Measurements from ENCODE around the gene FKBP8.

DNA sequence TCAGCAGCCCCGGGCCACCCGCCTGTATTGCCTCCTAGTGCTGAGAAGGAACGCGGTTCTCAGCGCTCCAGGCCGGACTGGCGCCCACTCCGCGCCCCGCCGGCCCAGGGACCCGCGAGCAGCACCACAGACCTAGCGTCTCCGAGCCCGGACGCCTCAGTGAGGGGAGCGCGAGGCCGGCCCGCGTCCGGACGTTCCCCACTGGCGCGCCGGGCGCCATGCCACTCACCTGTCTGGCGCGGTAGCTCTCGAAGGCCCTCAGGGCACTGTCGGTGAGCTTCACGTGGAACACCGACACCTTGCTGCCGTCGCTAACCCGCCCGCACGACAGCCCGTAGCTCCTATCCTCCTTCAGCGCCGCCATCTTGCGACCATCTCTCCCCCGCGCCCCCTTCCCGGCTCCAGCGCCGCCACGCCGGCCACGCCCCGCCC lies 21.7 kb downstream of the FKBP8 start, which contains the start of gene ELL:
- TF ChIP-seq, protein P1, sequence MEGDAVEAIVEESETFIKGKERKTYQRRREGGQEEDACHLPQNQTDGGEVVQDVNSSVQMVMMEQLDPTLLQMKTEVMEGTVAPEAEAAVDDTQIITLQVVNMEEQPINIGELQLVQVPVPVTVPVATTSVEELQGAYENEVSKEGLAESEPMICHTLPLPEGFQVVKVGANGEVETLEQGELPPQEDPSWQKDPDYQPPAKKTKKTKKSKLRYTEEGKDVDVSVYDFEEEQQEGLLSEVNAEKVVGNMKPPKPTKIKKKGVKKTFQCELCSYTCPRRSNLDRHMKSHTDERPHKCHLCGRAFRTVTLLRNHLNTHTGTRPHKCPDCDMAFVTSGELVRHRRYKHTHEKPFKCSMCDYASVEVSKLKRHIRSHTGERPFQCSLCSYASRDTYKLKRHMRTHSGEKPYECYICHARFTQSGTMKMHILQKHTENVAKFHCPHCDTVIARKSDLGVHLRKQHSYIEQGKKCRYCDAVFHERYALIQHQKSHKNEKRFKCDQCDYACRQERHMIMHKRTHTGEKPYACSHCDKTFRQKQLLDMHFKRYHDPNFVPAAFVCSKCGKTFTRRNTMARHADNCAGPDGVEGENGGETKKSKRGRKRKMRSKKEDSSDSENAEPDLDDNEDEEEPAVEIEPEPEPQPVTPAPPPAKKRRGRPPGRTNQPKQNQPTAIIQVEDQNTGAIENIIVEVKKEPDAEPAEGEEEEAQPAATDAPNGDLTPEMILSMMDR (IDR thresholded peaks at IDR 0.05), result no peak
- no peak for TF ChIP-seq EP300 (IDR thresholded peaks at IDR 0.05)
